Fibroblast of pulmonary artery (primary cell): Measurements from ENCODE around the gene DMAP1.

Source experiments
- DNase-seq: peaks from one replicate; pipeline ENCODE4 v3.0.0-alpha.2; 2010; ENCODE audit warnings: low read depth
- H3K4me3 ChIP-seq: replicated peaks from 2 replicates; pipeline ENCODE4 v1.5.1; 2011; ENCODE audit warnings: low read depth, mild to moderate bottlenecking, control low read depth, low read length, moderate library complexity
- TF ChIP-seq, protein P1 (sequence below): IDR thresholded peaks from 2 replicates; pipeline ENCODE4 v1.5.1; 2011; ENCODE audit warnings: mild to moderate bottlenecking, control low read depth, low read length, inconsistent platforms; ENCODE audit errors: missing control alignments

Gene DMAP1

GRCh38 chr1:44220755-44221154 is 7.5 kb downstream of the DMAP1 start:
- no peak for DNase-seq

DNA sequence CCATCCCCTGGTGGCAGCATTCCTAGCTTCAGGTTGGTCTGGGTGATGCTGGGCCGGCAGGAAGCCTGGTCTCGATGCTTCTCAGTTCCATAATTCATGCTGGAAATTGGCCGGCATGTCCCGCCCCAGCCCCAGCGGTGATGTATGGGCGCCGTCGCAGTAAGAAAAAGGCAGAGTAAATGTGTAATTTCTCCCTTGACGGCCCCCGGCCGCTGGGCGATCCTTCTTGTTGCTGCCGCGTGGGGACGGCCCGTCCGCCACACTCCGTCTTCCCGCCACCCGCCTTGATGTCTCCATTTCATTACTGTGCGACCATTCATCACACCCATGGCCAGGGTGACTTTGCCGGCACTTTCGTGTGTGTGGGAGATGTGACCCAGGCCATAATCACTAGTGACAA is 8.5 kb downstream of the DMAP1 start:
- no peak for DNase-seq
- no peak overlapping the region for H3K4me3 ChIP-seq
- TF ChIP-seq, protein P1, sequence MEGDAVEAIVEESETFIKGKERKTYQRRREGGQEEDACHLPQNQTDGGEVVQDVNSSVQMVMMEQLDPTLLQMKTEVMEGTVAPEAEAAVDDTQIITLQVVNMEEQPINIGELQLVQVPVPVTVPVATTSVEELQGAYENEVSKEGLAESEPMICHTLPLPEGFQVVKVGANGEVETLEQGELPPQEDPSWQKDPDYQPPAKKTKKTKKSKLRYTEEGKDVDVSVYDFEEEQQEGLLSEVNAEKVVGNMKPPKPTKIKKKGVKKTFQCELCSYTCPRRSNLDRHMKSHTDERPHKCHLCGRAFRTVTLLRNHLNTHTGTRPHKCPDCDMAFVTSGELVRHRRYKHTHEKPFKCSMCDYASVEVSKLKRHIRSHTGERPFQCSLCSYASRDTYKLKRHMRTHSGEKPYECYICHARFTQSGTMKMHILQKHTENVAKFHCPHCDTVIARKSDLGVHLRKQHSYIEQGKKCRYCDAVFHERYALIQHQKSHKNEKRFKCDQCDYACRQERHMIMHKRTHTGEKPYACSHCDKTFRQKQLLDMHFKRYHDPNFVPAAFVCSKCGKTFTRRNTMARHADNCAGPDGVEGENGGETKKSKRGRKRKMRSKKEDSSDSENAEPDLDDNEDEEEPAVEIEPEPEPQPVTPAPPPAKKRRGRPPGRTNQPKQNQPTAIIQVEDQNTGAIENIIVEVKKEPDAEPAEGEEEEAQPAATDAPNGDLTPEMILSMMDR = no peak

More at GRCh38 chr1:44220755-44221154, 7.5 kb downstream of the DMAP1 start:
- no peak overlapping the region for H3K4me3 ChIP-seq
- TF ChIP-seq, protein P1 = no peak

GRCh38 chr1:44222397-44223186 is 9.3 kb downstream of the DMAP1 start:
- H3K4me3 ChIP-seq = no peak overlapping the region
- TF ChIP-seq, protein P1 = no peak
- no peak for DNase-seq

DNA sequence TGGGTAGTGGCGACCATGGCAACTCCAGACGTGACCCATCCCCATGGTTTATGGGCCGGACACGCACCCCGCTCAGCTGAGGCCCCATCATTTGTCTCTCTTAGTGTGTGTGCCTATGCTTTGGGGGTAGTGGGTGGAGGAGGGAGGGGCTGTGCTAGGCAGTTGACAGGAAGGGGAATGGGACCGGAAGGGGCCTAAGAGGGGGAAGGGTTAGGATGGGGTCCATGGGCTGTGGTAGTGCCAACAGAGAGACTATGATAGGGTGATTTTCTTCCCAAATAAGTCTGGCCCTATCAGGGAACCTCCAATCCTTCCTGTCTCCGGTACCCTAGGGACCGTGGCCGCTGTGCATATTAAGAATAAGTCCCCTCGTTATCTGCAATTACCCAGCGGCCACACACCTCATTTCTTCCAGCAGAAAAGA is 9.9 kb downstream of the DMAP1 start:
- TF ChIP-seq, protein P1 = no peak
- H3K4me3 ChIP-seq = no peak overlapping the region
- no peak for DNase-seq

DNA sequence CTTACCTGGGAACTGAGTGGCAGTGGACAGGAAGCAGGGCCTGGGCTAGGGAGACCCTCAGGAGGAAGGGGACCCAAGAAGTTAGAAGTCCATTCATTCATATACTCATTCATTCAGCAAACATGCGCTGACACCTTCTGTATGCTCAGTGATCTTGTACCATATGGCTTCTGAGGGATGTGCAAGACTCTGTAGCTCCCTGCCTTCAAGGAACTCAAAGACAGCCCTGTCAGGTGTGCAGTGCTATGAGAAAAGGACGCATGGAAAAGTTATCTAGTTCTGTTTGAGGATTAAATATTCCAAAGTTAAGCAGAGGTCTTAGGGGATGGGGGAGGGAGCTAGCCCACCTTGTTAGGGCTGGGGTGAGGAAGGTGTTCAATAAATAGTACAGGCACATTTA is 12.5 kb downstream of the DMAP1 start:
- DNase-seq = no peak
- TF ChIP-seq, protein P1 = no peak
- no peak overlapping the region for H3K4me3 ChIP-seq

DNA sequence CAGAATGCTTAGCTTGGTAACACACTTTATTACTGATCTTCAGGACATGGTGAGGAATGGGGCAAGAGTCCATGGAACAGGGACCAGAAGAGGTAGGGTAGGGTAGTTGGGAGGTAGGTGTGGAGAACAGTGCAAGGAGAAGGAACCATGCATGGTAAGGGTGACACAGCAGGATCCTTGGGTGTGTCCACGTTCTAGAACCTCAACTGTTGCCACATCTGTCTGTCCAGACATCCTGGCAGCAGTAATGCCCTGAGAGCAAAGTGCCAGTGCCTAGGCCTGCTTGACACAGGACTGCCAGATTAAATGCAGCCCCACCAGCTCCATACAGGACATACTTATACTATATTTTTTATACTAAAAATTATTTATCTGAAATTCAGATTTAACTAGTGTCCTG is 13.9 kb downstream of the DMAP1 start:
- no peak for DNase-seq
- no peak overlapping the region for H3K4me3 ChIP-seq
- TF ChIP-seq, protein P1 = no peak

GRCh38 chr1:44228218-44228617 is 14.9 kb downstream of the DMAP1 start:
- TF ChIP-seq, protein P1 = no peak
- DNase-seq = no peak
- H3K4me3 ChIP-seq = no peak overlapping the region
